NCI-H187 treated with DMSO at 0.1 percent for 48 hours (cell line): Measurements from ENCODE around the gene GJA8.
A peak's percentile ranks its signal among the peaks of the same experiment; 100 is the strongest.
"Not testable (repeated sequence)": the region's sequence is repeated elsewhere in the genome, so short reads cannot be mapped to it uniquely, and the experiment has no call there.

Source experiments
- DNase-seq: peaks from one replicate; lab custom pipeline; 2025; lab: John Stamatoyannopoulos, UW

The GJA8 gene

GRCh38 chr1:147902253-147902845, at the start of gene GJA8:
TSS of gene GJA8 (plus strand) at chr1:147902795. CDS start at chr1:147907956, 5,161 bp downstream.
- no peak for DNase-seq

GRCh38 chr1:147853391-147853790, 49.2 kb upstream of the GJA8 start:
- DNase-seq, result no peak

DNA sequence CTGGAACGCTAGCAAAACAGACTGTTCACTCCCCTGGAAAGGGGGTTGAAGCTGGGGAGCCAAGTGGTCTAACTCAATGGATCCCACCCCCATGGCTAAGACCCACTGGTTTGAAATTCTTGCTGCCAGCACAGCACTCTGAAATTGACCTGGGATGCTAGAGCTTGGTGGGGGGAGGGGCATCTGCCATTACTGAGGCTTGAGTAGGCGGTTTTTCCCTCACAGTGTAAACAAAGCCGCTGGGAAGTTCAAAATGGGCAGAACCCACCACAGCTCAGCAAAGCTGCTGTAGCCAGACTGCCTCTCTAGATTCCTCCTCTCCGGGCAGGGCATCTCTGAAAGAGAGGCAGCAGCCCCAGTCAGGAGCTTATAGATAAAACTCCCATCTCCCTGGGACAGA, 47.6 kb upstream of the GJA8 start:
- DNase-seq, result not testable (repeated sequence)

GRCh38 chr1:147855996-147856395, 46.6 kb upstream of the GJA8 start:
- not testable (repeated sequence) for DNase-seq

DNA sequence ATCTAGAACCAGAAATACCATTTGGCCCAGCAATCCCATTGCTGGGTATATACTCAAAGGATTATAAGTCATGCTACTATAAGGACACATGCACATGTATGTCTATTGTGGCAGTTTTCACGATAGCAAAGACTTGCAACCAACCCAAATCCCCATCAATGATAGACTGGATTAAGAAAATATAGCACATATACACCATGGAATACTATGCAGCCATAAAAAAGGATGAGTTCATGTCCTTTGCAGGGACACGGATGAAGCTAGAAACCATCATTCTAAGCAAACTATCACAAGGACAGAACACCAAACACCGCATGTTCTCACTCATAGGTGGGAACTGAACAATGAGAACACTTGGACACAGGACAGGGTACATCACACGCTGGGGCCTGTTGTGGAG, 35.4 kb upstream of the GJA8 start:
- DNase-seq, result not testable (repeated sequence)

DNA sequence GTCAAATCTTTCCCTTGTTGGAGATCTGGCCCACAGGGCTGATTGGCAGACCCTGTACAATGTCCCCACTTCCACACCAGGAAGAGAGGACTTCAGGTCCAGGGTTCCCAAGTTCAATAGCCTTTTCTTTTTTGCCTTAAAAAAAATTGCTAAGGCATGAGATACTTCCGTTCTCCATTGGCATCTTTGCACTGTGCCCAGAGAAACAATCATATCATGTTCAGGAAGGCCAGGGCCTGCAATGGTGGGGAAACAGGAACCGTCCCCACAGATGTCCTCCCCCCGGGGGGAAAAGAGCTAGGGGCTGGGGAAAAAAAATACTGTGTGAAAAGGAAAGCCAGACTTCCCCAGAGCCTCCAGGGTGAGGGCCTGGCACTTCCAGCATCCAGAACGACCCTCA, 24.6 kb upstream of the GJA8 start:
- DNase-seq, result no peak

DNA sequence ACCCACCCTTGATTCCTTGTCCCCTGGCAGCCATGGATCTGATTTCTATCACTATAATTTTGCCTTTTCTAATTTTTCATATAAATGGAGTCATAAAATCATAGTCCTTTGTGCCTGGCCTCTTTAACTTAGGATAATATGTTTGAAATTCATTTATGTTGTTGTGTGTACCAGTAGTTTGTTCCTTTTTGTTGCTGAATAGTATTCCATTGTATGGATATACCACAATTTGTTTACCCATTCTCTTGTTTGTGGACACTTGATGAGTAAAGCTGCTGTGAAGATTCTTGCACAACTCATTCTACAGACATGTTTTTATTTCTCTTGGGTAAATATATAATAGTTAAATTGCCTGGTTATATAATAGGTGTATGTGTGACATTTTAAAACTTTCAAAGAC, 22.7 kb upstream of the GJA8 start:
- DNase-seq, result no peak

DNA sequence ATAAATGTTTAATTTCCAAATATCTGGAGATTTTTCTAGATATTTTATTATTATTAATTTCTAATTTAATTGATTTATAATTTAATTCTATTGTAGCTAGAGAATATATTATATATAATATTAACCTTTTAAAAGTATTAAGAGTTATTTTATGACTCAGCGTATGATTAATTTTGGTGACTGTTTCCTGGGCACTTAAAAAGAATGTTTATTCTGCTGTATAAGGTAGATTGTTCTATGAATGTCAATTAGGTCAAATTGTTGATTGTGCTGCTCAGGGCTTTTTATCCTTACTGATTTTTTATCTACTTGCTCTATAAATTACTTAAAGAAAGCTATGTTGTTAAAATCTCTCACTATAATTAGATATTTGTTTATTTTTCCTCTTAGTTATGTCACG, 20.1 kb upstream of the GJA8 start:
- DNase-seq, result no peak

GRCh38 chr1:147890177-147890790, 12.3 kb upstream of the GJA8 start:
- DNase-seq, result peak; percentile 59

DNA sequence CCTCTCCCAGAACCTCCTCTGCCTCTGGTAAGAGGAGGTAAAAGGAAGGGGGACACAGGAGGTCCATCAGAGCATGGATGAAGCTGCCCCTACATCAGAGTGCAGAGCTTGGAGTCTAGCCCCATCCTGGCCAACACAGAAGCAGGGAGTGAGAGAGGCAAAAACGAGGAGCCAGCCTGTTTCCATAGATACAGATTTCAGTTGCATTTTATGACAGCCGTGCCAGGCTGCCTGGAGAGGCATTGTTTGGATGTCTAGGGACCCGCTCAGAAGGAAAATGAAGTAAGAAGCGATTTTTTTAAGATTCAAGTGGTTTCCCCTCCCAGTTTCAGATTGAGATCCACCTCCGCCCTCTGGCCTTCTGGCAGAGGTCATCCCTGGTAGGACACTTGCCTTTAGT, 11.5 kb upstream of the GJA8 start:
- DNase-seq, result no peak

- no peak for DNase-seq
Observed at GRCh38 chr1:147892216-147892615, 10.4 kb upstream of the GJA8 start.

DNA sequence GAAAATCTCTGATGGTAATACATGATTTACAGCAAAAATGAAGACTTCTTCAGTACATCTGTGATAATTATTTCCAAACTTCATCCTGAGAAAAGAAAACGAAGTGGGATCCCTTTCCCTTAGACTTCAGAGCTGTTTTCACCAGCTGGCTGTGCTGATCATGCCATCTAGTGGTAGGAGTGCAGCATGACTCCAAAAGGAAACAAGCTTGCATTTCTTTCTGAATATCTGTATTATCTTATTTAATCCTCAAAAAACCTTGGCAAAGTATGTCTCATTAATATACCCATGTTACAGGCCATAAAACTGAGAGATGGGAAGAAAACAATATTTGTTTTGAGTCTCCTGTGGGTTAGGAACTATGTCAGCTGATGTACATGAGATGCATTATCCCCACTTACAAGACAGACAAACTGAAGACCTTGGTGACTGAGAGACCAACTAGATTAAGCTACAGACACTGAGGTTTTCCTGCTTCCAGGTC, 9.8 kb upstream of the GJA8 start:
- peak; percentile 15 for DNase-seq

DNA sequence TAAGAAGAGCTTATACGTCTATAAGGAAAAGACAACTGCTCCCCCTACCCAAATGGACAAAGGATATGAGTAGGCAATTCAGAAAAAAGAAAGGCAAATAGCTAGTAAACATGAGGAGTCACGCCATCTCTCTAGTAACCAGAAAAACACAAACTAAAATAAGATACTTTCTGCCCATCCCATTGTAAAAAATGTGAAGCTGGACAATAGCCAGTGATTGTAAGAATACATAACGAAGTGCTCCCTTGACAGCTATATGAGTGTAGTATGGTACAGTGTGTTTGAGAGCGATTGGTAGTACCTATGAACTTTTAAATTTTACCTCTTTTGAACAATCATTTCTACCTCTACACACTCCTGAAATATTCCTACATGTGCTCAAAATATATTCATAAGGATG, 7.5 kb upstream of the GJA8 start:
- no peak for DNase-seq

- no peak for DNase-seq
Observed at GRCh38 chr1:147897029-147897752, 5.4 kb upstream of the GJA8 start.

DNA sequence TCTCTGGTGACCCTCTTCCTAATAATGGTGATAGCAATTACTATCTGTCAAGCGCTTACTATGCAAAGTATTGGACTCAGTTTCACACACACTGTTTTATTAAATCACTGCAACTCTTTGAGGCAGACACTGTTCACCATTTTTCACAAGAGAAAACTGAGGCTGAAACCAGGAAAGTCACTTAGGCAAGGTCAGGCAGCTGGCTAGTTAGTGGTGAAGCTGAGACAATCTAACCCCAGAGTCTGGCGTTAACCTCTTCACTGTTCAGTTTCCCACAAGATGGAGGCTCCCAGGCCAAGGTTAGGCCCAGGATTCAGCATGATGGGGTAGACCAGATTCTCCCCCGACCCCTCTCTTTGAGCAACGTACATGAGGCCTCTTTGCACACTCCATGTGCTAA, 4.8 kb upstream of the GJA8 start:
- no peak for DNase-seq

DNA sequence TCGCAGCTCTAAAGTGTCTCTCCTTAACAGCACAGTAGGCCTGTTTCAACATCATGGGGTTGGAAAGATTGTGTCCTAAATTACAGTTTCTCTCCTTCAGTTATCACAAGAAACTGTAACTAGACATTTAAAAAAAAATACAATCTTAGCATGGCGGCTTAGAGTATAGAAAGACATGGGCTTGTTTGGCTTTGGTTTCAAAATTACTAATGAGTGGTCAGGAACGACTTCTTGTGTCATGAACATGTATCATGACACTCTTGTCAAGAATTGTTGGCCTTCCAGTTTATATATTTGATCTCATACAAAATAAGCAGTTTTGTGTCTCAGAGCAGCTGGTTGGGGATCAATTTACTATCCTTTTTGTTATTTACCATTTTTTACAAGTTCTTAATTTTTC, 2.1 kb downstream of the GJA8 start:
- DNase-seq, result no peak

- DNase-seq, result no peak
Observed at GRCh38 chr1:147907786-147908509, 5.4 kb downstream of the GJA8 start.

- DNase-seq, result no peak
Observed at GRCh38 chr1:147912553-147912952, 10.0 kb downstream of the GJA8 start.

DNA sequence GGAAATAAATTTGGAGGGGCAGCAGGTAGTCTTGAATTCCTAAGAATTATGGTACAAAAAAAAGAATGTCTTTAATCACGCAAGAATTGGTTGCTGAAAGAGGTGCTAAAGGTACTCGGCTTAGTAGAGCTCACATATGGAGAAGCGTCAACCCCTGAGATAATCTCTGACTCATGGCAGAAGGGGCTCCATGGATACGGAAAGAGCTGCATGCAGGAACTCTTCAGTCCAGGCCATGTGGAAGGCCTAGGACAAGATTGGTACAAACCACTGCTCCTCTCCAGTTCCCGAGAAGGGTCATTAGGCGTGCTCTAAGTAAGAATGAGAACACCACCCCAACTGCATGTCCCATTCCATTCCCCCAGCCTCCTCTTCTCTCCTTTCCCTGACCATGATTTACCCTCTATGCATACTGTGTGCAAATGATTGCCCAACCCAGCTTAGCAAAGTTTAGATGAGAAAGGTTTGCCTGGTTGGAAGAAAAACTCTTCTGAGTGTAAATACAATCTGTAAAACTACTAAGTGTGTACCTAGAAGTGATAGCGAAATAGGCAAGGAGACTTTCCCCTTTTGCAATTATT, 10.9 kb downstream of the GJA8 start:
- DNase-seq, result no peak

GRCh38 chr1:147919896-147920295, 17.3 kb downstream of the GJA8 start:
- DNase-seq, result no peak

DNA sequence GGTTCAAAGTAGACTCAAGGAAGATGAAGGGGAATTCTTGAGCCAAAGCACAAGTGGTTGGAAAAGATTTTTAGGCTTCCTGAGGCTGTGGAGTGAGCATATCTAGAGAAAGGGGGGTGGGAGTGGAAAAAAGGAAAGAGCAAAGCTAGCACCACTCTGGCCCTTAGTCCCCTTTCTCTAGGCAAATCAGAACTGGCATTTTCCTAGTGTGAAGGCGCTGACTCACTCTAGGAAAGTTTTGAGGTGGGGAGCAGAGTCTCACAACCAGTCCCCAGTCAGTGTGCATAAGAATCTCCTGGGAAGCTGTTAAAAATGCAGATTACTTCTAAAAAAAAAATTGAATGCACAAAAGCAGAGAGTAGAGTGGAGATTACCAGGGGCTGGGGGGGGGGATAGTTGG, 22.2 kb downstream of the GJA8 start:
- no peak for DNase-seq

GRCh38 chr1:147927215-147927614, 24.6 kb downstream of the GJA8 start:
- not testable (repeated sequence) for DNase-seq
